Stimulated activated CD4-positive, alpha-beta T cell treated with anti-CD3 and anti-CD28 coated beads, Interleukin-1b, Interleukin-23, amount 100 ng/mL, for 1 hour (primary cell): ENCODE results near the gene RIPOR3.
"Not testable (repeated sequence)": the region's sequence is repeated elsewhere in the genome, so short reads cannot be mapped to it uniquely, and the experiment has no call there.

Experiments used
- DNase-seq, 2 donors: peaks; one replicate each; pipeline ENCODE4 v3.0.0-alpha.2; 2020; ENCODE audit warnings: low read depth in 2 of 2

RIPOR3 gene

GRCh38 chr20:50607436-50607835 is 83.9 kb downstream of the RIPOR3 start:
- DNase-seq, result no peak

- DNase-seq, result no peak
Measured at GRCh38 chr20:50605136-50605535, 86.2 kb downstream of the RIPOR3 start.

GRCh38 chr20:50604451-50604850 is 86.9 kb downstream of the RIPOR3 start:
- no peak for DNase-seq

GRCh38 chr20:50602432-50603088 is 88.8 kb downstream of the RIPOR3 start:
- DNase-seq, result no peak

- DNase-seq, result no peak
Measured at GRCh38 chr20:50601511-50602431, 89.6 kb downstream of the RIPOR3 start.

- no peak for DNase-seq
Measured at GRCh38 chr20:50600281-50600895, 91.0 kb downstream of the RIPOR3 start.

GRCh38 chr20:50598768-50599167 is 92.6 kb downstream of the RIPOR3 start:
- DNase-seq, result not testable (repeated sequence)

GRCh38 chr20:50598074-50598473 is 93.3 kb downstream of the RIPOR3 start:
- no peak for DNase-seq

- DNase-seq, result no peak
Measured at GRCh38 chr20:50597406-50597969, 93.9 kb downstream of the RIPOR3 start.

- no peak for DNase-seq
Measured at GRCh38 chr20:50596694-50597021, 94.7 kb downstream of the RIPOR3 start.

- no peak for DNase-seq
Measured at GRCh38 chr20:50595988-50596693, 95.2 kb downstream of the RIPOR3 start.

GRCh38 chr20:50595433-50595895 is 95.9 kb downstream of the RIPOR3 start:
- DNase-seq, result no peak

GRCh38 chr20:50594591-50595432 is 96.5 kb downstream of the RIPOR3 start:
- DNase-seq, result no peak

- no peak for DNase-seq
Measured at GRCh38 chr20:50594231-50594590, 97.1 kb downstream of the RIPOR3 start.

GRCh38 chr20:50593005-50593335 is 98.4 kb downstream of the RIPOR3 start:
- DNase-seq, result no peak

GRCh38 chr20:50592282-50593004 is 98.9 kb downstream of the RIPOR3 start:
- no peak for DNase-seq

- DNase-seq, result no peak
Measured at GRCh38 chr20:50591233-50591852, 100.0 kb downstream of the RIPOR3 start.

- DNase-seq, result no peak
Measured at GRCh38 chr20:50590348-50590664, 101.0 kb downstream of the RIPOR3 start.

- DNase-seq, result no peak
Measured at GRCh38 chr20:50589548-50590347, 101.6 kb downstream of the RIPOR3 start.
